ENCODE results near the gene PRPF19.

The PRPF19 gene

DNA sequence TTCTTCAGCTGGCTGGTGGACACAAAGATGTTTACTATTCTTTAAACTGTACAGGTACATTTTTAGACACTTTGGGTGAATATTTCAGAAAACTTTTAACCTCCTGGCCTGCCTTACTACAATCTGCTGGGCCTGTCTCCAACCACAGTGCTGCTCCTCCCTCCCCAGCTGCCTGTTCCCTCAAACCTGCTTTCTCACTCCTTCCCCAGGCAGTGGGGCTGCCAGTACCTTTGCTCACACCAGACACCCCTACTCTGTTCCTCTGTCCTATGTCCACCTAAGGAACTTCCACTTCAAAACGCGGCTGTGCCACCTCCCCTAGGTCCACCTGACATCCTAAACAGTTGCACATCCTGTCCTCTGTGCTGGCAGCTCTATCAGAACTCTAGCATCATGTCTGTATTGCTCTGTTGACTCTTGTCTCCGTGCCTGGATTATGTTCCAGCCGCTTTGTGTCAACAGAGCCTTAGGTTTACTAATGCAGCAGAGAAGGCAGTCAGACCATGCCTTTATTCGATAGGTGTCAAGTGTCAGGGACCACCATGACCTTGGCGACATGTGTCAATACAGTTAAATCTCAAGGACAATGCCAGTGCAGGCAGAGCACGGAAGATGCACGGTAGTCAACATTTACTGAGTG is 25.6 kb downstream of the PRPF19 start:
- intact Hi-C loops (cut with DNase I): no loop called here
- no peak for DNase-seq

DNA sequence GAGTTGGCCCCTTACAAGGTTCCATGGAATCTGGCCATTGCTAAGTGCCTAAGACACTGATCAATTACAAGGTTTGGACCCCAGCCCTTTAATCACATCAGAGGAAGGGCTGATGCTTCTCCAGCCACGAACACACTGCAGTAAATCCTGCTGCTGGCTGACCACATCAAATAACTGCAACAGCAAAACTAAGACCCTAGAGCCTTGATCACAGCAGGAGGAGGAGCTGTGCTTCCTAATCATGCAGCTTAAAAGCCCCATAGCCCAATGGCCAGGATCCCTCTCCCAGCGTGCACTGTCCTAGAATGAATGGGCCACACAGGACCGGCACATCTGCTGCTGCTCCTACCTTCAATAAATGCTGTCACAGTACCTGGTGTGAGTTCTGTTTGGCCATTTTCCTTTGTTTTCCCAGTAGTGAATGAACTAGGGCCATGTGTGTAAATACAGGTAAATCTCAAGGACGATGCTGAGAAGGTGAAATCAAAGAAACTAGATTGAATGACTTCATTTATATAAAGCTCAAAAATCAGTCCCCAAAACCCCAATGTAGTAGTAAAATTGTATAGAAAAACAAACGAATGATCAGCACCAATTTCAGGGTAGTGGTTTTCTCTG is 26.3 kb downstream of the PRPF19 start:
- no peak for DNase-seq
- intact Hi-C loops (cut with DNase I): no loop called here

DNA sequence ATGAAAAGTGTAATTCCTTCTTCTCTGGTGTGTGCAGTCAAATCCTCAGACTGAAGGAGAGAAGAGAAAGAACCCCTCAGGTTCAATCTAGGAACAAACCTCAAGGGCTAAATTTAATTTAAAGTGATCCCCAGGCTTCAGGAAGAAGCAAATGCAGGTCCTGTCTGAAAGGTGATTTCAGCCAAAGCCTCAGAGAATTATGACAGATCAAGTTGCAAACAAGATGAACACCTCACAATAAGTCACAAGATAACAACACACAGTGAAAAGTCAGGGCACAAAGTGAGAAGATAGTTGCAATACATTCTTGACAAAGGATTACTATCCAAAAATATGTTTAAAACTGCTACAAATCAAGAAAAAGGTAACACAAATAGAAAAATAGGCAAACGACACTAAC is 27.3 kb downstream of the PRPF19 start:
- DNase-seq: no peak
- intact Hi-C loops (cut with DNase I): no loop called here

DNA sequence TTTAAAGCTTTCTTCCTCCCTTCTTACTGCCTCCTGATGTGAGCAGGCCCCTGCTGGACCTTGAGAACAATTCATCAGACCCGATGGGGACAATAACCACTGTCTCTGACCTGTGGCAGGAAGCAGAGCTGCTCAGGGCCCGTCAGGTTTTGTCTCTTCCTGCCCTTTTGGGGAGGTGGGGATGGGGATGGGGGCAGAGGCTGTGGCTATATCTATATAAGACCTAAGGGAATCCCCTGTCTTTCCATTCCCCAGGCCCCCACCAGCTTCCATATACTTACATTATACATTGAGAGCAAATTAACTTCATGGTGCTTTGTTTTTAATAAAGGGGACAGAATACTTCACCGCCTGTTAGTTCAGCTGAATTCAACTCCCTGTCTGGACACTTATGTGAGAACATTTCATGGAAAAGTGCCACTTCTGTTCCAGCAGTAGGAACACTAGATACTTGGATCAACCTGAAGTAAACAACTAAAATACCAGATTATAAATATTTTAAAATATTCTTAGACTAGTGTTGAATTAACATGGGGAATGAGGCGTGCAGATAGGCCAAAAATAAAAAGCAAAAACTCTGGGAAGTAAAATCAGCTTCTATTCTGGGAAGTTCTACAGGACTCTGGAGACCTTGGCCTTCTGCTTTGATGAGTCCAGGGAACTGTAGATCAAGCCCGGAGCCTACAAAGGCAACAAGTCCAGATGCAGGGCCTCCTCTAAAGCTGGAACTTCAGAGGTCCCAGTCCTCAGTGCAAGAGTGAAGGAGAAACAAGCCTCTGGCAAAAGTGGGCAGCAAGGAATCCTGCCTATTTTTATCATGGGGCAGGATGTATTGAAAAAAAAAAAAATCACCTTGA is 27.9 kb downstream of the PRPF19 start:
- intact Hi-C loops (cut with DNase I): no loop called here

DNA sequence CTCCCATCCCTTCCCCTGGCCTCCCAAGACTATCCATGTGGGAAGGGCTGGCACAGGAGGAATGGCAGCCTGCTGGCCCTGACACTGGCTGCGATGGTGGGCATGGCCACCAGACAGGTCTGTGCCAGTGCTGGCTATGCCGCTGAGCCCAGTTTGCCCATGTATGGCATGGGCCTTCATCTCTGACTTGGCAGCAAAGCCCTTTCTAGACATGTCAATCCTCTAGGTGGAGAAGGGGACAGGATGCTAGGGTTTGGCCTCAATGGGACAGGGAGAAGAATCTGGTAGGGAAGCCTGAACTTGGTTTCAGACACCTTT is 30.3 kb downstream of the PRPF19 start:
- intact Hi-C loops (cut with DNase I): no loop called here
- DNase-seq: peak in 1 of 10 donors; percentile 74

More for the DNA sequence above, 27.9 kb downstream of the PRPF19 start:
- no peak for DNase-seq

DNA sequence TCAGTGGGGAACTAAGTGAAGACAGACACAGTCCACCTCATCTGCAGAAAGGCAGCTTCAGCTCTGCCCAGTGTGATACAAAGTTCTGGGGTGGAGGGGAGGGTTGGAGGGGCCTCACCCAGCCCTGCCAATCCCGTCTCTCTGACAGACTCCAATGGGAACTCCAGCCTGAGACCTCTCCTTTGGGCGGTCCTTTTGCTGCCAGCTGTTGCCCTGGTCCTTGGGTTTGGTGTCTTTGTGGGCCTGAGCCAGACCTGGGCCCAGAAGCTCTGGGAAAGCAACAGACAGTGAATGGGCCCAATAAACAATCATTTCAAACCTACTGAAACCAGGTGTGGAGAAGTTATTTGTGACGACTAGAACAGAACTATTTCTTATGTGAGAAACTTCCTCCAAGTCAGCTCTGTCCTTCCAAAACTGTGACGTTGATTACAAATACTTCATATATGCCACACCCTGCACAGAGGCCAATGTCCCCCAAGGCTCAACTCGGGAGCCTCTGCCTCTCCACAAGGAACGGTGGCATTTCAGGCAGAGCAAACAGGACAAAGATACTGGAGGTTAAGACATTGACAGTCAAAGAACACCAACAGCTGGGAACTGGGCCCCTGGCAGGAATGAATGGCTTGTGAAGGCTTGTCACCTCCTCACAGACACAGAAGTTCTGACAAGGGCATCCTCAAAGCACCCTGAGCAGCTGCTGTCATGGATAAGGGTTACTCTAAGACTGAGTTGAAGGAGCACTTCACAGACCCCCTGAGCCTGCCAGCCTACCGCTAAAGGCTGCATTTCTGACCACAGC is 30.8 kb downstream of the PRPF19 start:
- no peak for DNase-seq
- intact Hi-C loops (cut with DNase I): no loop called here

DNA sequence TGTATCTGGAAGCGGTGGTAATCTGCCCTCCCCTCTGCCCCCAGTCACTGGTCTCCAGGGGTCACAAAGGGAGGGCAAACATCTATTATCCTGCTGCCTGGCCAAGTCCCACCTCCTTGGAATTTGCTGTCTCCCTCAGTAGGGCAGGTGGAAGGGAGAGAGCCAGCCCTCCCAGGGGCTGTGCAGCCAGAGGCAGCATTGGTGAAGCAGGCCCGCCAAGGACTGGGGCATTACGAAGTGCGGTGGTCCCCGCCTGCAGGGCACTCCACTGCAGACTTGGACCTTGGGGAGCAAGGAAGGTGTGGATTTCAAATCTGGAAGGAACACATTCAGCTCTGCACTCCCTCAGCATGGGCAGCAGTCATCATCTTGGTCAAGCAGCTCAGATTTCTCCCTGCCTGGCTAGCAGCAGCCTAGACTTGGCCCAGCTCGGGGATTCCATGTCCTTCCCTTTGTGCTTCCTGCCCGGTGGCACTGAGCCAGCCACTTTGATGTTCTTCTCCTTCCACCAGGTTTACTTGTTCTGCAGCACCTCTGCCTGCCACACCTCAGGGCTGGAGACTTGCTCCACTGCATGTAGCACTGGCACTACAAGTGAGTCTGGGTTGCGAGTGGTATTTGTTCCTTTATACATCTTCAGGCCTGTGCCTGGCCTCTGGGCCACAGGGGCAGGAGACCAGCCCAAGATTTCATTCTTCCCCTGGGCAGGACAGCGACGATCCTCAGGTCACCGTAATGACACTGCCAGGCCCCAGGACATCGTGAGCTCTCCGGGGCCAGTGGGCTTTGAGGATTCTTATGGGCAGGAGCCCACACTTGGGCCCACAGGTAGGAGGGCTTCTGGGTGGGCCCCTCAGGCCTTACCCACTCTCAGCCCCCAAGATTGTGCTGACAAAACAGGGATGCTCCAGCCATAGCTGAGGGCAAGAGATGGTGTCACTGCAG is 31.7 kb downstream of the PRPF19 start:
- DNase-seq: peak in 2 of 10 donors; percentile 33 to 76
- intact Hi-C loops (cut with DNase I): no loop called here

DNA sequence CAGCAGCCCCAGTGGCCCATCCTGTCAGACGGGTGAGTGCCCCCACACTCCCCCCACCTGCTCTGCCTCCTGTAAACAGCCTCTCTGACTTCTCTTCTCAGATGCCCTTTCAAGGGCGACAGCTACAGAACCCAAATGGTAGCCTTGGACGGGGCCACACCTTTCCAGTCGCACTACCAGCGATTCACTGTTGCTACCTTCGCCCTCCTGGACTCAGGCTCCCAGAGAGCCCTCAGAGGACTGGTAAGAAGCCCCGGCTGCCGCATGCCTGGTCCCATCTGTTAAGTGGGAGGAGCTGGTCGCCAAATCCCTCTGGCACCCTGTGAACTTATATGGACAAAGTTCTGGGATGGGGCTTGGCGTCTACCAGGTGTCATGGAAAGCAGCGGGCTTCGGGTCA is 32.9 kb downstream of the PRPF19 start:
- intact Hi-C loops (cut with DNase I): no loop called here
- no peak for DNase-seq

DNA sequence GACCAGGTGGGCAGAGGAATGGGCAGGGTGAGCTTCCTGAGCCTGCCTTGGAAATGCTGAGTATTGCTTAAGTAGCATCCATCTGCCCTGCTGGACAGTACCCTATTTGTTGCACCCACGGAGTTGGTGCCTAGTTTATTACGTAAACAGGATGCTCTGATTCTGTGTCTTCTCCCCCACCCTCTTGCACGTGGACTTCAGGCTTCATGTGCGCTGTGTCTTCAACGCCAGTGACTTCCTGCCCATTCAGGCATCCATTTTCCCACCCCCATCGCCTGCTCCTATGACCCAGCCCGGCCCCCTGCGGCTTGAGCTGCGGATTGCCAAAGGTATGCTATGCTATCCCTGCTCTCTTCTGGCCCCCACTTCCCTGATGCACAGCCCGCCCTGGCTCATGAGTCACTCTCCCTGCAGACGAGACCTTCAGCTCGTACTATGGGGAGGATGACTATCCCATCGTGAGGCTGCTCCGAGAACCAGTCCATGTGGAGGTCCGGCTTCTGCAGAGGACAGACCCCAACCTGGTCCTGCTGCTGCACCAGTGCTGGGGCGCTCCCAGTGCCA is 33.3 kb downstream of the PRPF19 start:
- intact Hi-C loops (cut with DNase I): no loop called here
- peak in 1 of 10 donors; percentile 86 for DNase-seq

DNA sequence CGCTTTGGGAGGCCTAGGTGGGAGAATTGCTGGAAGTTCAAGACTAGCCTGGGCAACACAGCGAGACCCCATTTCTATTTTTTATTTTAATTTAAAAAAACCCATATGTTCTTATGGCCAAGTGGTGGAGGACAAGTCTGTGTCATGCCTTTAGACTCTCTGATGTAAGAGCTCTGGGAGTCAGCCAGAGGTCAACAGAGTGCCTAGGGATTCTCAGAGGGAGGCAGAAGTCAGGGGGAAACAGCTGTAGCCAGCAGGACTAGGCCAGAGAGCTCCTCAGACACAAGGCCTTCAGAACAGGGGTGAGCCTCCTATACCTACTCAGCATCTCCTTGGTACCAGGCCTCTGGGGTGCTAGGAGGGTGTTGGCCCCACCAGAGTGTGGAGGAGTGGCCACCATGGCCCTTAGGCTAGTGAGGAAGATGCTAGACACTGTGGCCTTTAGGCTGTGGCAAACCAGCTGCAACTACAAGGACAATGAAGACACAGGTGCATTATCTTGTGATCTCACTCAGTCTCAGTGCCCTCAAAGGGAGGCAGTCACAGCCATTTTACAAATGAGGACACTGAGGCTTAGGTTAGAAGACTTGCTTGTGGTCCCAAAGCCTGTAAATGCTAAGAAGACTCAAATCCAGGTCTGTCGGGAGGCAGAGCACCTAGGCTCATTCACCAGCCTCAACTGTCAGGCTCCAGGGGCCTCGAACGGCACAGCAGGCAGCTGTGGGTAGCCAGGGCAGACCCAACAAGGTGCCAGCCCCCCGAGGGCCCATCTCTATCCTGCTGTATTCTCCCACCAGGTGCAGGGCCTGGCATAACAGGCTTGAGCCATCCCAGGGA is 34.0 kb downstream of the PRPF19 start:
- no peak for DNase-seq

DNA sequence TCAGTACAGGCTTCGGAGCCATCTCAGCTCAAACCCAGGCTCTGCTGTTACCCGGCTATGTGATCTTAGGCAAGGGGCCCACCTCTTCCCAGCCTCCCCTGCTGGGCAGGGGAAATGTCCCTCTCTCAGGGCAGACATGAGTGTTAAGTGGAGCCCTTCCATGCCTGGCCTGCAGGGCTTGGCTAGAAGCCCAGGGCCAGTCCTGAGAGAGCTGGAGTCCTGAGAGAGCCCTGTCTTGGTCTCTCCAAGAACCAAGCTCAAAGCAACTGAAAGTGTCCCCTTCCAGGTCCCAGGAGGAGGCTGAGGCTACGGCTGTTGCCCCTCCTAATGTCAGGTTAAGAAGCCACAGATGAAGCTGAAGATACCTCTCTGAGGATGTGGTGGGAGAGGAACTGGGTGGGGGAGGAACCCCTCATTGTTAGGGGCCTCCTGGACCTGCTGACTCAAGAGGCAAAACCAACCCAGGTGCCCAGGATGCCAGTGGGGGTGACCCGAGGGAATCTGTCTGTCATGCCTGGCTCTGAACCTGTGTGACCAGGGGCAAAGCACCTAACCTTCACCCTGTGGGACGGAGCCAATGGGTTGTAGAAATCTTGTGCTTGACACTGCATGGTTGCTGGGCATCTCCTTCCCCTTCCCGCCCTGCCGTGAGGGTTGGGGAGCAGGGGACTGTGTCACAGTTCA is 34.9 kb downstream of the PRPF19 start:
- DNase-seq: peak in 1 of 10 donors; percentile 84

More for the DNA sequence above, 34.0 kb downstream of the PRPF19 start:
- intact Hi-C loops (cut with DNase I): no loop called here

DNA sequence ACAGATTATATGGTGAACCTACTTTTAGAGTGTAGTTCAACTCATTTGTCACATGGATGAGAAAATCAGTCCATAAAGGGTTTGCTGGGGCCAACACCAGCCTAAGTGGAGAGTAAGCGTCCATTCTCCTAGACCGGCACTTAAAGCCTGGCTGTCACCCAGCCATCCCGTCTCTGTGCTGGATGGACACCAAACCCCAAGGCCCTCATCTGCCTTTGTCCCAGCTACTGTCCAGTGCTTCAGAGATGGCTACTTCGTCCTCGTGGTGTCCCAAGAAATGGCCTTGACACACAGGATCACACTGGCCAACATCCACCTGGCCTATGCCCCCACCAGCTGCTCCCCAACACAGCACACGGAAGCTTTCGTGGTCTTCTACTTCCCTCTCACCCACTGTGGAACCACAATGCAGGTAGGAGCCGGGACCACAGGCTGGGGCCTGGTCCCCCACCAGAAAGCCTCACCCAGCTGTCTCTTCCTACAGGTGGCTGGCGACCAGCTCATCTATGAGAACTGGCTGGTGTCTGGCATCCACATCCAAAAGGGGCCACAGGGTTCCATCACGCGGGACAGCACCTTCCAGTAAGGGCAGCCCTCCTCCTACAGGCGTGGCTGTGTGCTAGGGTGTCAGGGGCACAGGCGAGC is 35.5 kb downstream of the PRPF19 start:
- DNase-seq: peak in 1 of 10 donors; percentile 41
- intact Hi-C loops (cut with DNase I): no loop called here

More for the DNA sequence above, 34.9 kb downstream of the PRPF19 start:
- intact Hi-C loops (cut with DNase I): no loop called here

DNA sequence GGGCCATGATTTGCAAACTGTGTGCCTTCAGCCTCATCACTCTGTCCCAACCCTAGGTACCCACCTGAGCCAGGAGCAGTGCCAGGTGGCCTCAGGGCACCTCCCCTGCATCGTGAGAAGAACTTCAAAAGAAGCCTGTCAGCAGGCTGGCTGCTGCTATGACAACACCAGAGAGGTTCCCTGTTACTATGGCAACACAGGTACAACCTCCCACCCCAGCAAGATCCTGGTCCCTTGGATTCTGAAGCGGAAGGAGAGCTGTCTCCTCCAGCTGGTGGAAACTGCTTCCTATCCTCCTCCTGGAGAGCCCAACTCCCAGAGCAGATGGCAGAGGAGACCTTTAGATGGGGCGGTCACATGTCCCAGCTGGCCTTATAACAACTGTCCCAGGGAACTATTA is 36.1 kb downstream of the PRPF19 start:
- peak in 1 of 10 donors; percentile 62 for DNase-seq
- intact Hi-C loops (cut with DNase I): no loop called here

DNA sequence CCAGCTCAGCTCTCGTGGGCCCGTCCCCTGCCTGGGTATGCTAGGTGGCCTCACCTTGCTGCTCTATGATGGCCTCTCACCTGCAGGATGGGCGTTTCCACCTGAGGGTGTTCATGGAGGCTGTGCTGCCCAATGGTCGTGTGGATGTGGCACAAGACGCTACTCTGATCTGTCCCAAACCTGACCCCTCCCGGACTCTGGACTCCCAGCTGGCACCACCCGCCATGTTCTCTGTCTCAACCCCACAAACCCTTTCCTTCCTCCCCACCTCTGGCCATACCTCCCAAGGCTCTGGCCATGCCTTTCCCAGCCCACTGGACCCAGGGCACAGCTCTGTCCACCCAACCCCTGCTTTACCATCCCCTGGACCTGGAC is 36.9 kb downstream of the PRPF19 start:
- intact Hi-C loops (cut with DNase I): no loop called here
- DNase-seq: peak in 2 of 10 donors; percentile 72 to 74

DNA sequence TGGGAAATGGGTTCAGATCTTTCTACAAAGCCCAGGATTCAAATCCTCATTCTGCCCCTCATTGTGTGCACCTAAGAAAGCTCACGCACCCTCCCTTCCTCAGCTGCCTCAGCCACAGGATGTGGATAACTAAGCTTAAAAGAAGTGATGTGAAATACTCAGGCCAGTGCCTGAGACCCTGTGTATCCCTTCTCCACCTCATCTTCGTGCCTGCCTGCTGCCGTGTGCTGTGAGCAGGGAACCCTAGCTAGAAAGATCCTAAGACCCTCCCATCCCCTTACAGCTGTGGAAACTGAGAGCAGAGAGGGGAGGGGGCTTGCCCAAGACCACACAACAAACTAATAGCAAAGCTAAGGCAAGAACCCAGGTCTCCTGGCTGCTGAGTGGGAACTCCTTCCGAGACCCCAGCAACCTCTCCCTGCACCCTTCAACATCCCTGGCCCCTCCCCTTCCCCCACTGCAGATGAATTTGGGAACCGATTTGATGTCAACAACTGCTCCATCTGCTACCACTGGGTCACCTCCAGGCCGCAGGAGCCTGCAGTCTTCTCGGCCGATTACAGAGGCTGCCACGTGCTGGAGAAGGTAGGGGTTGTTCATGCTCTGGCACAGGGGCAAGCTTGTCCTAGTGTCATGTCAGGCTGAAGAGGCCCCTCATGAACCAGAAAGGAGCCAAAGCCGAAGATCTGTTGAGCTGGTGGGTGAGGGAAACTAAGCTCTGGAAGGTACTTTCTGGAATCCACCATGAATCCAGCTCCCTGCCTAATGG is 37.5 kb downstream of the PRPF19 start:
- no peak for DNase-seq
- intact Hi-C loops (cut with DNase I): no loop called here

DNA sequence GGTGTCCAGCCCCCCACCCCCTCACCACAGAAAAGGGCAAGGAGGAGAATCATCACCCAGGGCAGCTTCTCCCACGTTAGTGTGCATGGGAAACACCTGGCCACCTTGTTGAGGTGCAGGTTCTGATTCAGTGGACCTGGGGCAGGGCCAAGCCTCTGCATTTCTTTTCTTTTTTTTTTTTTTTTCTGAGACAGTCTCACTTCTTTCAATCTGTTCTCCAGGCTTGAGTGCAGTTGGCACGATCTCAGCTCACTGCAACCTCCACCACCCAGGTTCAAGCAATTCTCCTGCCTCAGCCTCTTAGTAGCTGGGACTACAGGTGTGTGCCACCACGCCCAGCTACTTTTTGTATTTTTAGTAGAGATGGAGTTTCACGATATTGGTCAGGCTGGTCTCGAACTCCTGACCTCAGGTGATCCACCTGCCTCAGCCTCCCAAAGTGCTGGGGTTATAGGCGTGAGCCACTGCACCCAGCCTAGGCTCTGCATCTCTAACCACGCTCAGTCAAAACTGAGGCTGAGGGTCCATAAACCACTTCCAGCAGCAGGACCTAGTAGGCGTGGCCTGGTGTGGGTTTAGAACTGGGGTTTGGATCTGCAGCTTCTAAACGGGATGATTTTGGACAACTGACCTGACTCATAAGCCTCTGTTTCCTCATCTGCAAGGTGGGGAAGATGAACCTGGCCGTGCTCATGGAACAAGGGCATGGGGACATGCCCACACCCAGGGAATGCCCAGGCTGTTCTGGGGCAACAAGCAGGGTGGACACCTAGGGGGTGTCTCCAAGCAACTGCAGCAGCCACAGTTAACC is 38.3 kb downstream of the PRPF19 start:
- intact Hi-C loops (cut with DNase I): no loop called here
- DNase-seq: peak in 2 of 10 donors; percentile 59 to 66

Data from posterior cingulate gyrus (tissue), 11 donors.